ENCODE data around the gene CCSER2.
A peak's percentile ranks its signal among the peaks of the same experiment; 100 is the strongest.

Gene CCSER2

GRCh38 chr10:84530724-84531325 is 202.4 kb downstream of the CCSER2 start:
- no peak for TF ChIP-seq CTCF (IDR thresholded peaks at IDR 0.05; ENCODE audit: low read depth, low read length)
- no peak for TF ChIP-seq POLR2A (IDR thresholded peaks at IDR 0.05; ENCODE audit: extremely low read depth, insufficient read length)
- TF ChIP-seq MAX (IDR thresholded peaks at IDR 0.05; ENCODE audit: low read depth, low read length) = no peak
- TF ChIP-seq MYC (IDR thresholded peaks at IDR 0.05; ENCODE audit: low read depth, low read length) = no peak
- no peak overlapping the region for H3K4me3 ChIP-seq (ENCODE audit: low read depth, low read length)
- no peak for DNase-seq (ENCODE audit: low read depth)

GRCh38 chr10:84531396-84531795 is 203.0 kb downstream of the CCSER2 start:
- H3K4me3 ChIP-seq (ENCODE audit: low read depth, low read length) = no peak overlapping the region
- TF ChIP-seq CTCF (IDR thresholded peaks at IDR 0.05; ENCODE audit: low read depth, low read length) (no peak), POLR2A (IDR thresholded peaks at IDR 0.05; ENCODE audit: extremely low read depth, insufficient read length) (no peak), MYC (IDR thresholded peaks at IDR 0.05; ENCODE audit: low read depth, low read length) (no peak)
- DNase-seq (ENCODE audit: low read depth) = no peak

GRCh38 chr10:84534168-84534567 is 205.8 kb downstream of the CCSER2 start:
- H3K4me3 ChIP-seq (ENCODE audit: low read depth, low read length) = no peak overlapping the region
- TF ChIP-seq POLR2A (IDR thresholded peaks at IDR 0.05; ENCODE audit: extremely low read depth, insufficient read length) = no peak
- peak; percentile 20 for TF ChIP-seq CTCF (IDR thresholded peaks at IDR 0.05; ENCODE audit: low read depth, low read length)
- no peak for DNase-seq (ENCODE audit: low read depth)

- H3K4me3 ChIP-seq (ENCODE audit: low read depth, low read length) = no peak overlapping the region
- TF ChIP-seq POLR2A (IDR thresholded peaks at IDR 0.05; ENCODE audit: extremely low read depth, insufficient read length) (no peak), CTCF (IDR thresholded peaks at IDR 0.05; ENCODE audit: low read depth, low read length) (peak; percentile 36), MAX (IDR thresholded peaks at IDR 0.05; ENCODE audit: low read depth, low read length) (no peak), MYC (IDR thresholded peaks at IDR 0.05; ENCODE audit: low read depth, low read length) (no peak)
- peak; percentile 71 for DNase-seq (ENCODE audit: low read depth)
These were observed 209.1 kb downstream of the CCSER2 start for GRCh38 chr10:84537447-84537931.

- TF ChIP-seq MAX (IDR thresholded peaks at IDR 0.05; ENCODE audit: low read depth, low read length) (no peak), CTCF (IDR thresholded peaks at IDR 0.05; ENCODE audit: low read depth, low read length) (no peak), MYC (IDR thresholded peaks at IDR 0.05; ENCODE audit: low read depth, low read length) (no peak), POLR2A (IDR thresholded peaks at IDR 0.05; ENCODE audit: extremely low read depth, insufficient read length) (no peak)
- DNase-seq (ENCODE audit: low read depth) = no peak
These were observed 209.6 kb downstream of the CCSER2 start for GRCh38 chr10:84538036-84538435.

GRCh38 chr10:84539216-84539615 is 210.8 kb downstream of the CCSER2 start:
- DNase-seq (ENCODE audit: low read depth) = no peak
- H3K4me3 ChIP-seq (ENCODE audit: low read depth, low read length) = no peak overlapping the region
- TF ChIP-seq POLR2A (IDR thresholded peaks at IDR 0.05; ENCODE audit: extremely low read depth, insufficient read length) = no peak
- TF ChIP-seq MYC (IDR thresholded peaks at IDR 0.05; ENCODE audit: low read depth, low read length) = no peak
- TF ChIP-seq CTCF (IDR thresholded peaks at IDR 0.05; ENCODE audit: low read depth, low read length) = no peak
- no peak for TF ChIP-seq MAX (IDR thresholded peaks at IDR 0.05; ENCODE audit: low read depth, low read length)

More at GRCh38 chr10:84538036-84538435, 209.6 kb downstream of the CCSER2 start:
- H3K4me3 ChIP-seq (ENCODE audit: low read depth, low read length) = no peak overlapping the region

Data from NB4 (cell line).